ENCODE data around the gene PNPLA2. TPM values are rescaled to one million over a fixed set of nuclear protein-coding genes. Genes with fewer than 3 reads are reported as not detected.

Gene PNPLA2
- total RNA-seq, 1 experiment from 2014 or later, result 40.2 TPM

DNA sequence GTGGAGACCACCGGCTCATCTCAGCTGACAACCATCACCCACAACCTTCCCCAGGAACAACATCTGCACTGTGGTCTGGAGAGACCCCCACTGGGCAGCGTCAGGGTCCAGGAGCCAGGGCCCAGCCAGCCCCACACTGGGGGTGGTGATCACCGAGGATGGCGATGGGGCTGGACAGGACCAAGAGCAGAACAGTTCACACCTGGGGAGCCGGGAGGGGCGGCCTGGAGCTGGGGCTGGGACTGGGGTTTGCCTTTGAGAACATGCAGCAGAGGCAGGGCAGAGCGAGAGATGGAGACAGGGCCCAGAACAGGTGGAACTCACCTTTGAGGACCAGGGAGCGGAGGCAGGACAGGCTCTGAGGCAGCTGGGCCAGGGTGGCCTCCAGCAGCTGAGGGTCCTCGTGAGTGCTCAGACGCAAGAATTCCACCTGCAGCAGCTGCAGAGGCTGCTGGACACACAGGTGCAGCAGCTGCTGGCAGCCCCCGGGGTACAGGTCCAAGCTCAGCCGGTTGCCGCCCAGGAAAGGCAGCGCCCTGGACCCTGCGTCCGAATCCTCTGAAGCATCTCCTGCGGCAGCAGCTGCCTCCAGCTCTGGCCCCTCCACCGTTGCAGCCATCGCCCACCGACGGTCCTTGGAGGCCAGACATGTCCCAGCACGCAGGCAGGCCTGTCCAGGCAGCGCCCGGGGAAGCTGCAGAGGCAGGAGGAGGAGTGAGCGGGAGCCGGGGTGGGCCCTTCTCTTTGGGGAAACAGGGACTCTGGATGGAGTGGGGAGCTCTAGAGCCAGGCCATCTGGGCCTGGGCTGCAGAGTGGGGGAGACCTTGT lies 14.7 kb upstream of the PNPLA2 start:
- Histone ChIP-seq H3K9ac (ENCODE audit: low read length) (no peak overlapping the region), H3K4me2 (ENCODE audit: low read length) (peak overlapping the region; percentile 98), H3K79me2 (ENCODE audit: low read length) (peaks cover 16% of the 10 kb centered on the region), H3K27me3 (ENCODE audit: low read length) (no peaks in the 10 kb centered on the region), H3F3A (ENCODE audit: low read length, unreplicated experiment) (no peaks in the 10 kb centered on the region), H3K9me3 (ENCODE audit: low read length) (no peaks in the 10 kb centered on the region), H3K27ac (ENCODE audit: low read length) (no peak overlapping the region), H2AFZ (ENCODE audit: low read length) (no peak overlapping the region), H4K20me1 (ENCODE audit: low read length) (no peaks in the 10 kb centered on the region), H3K4me3 (ENCODE audit: low read length) (peak overlapping the region; percentile 70), H3K9me2 (replicated peaks; ENCODE audit: low read length) (no peaks in the 10 kb centered on the region), H3K4me1 (ENCODE audit: insufficient read depth, low read length) (peaks cover 15% of the 10 kb centered on the region), H3K36me3 (ENCODE audit: low read depth, low read length) (no peaks in the 10 kb centered on the region)
- no peak for DNase-seq
- intact Hi-C loops (cut with micrococcal nuclease), result no loop called here
- TF ChIP-seq, protein P1, sequence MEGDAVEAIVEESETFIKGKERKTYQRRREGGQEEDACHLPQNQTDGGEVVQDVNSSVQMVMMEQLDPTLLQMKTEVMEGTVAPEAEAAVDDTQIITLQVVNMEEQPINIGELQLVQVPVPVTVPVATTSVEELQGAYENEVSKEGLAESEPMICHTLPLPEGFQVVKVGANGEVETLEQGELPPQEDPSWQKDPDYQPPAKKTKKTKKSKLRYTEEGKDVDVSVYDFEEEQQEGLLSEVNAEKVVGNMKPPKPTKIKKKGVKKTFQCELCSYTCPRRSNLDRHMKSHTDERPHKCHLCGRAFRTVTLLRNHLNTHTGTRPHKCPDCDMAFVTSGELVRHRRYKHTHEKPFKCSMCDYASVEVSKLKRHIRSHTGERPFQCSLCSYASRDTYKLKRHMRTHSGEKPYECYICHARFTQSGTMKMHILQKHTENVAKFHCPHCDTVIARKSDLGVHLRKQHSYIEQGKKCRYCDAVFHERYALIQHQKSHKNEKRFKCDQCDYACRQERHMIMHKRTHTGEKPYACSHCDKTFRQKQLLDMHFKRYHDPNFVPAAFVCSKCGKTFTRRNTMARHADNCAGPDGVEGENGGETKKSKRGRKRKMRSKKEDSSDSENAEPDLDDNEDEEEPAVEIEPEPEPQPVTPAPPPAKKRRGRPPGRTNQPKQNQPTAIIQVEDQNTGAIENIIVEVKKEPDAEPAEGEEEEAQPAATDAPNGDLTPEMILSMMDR (conservative IDR thresholded peaks at IDR 0.05; ENCODE audit: low read depth, low read length), result no peak
- TF ChIP-seq EZH2phosphoT487 (IDR thresholded peaks at IDR 0.05; ENCODE audit: borderline replicate concordance, low read length), result no peak
- TF ChIP-seq EZH2 (IDR thresholded peaks at IDR 0.05; ENCODE audit: low read length, unreplicated experiment), result no peak
- CTCF ChIA-PET, result no interaction called here
- BruUV-seq (replicated peaks), result no TSS peak
- ATAC-seq, result no peak
- POLR2A ChIA-PET (ENCODE audit: unreplicated experiment), result no interaction called here

GRCh38 chr11:804599-804964 lies 14.1 kb upstream of the PNPLA2 start:
- CTCF ChIA-PET, result no interaction called here
- peaks cover 18% of the 10 kb centered on the region for H3K79me2 ChIP-seq (ENCODE audit: low read length)
- intact Hi-C loops (cut with micrococcal nuclease), result no loop called here

More at GRCh38 chr11:804599-804964, 14.1 kb upstream of the PNPLA2 start:
- no peaks in the 10 kb centered on the region for H3K36me3 ChIP-seq (ENCODE audit: low read depth, low read length)
- no peaks in the 10 kb centered on the region for H3F3A ChIP-seq (ENCODE audit: low read length, unreplicated experiment)
- DNase-seq, result no peak
- no peak overlapping the region for H3K27ac ChIP-seq (ENCODE audit: low read length)
- no peak for TF ChIP-seq EZH2 (IDR thresholded peaks at IDR 0.05; ENCODE audit: low read length, unreplicated experiment)
- no peak for TF ChIP-seq EZH2phosphoT487 (IDR thresholded peaks at IDR 0.05; ENCODE audit: borderline replicate concordance, low read length)
- TF ChIP-seq, protein P1 (conservative IDR thresholded peaks at IDR 0.05; ENCODE audit: low read depth, low read length), result no peak
- peak overlapping the region; percentile 67 for H2AFZ ChIP-seq (ENCODE audit: low read length)
- H3K9me3 ChIP-seq (ENCODE audit: low read length), result no peaks in the 10 kb centered on the region
- peak overlapping the region; percentile 70 for H3K4me3 ChIP-seq (ENCODE audit: low read length)
- H3K27me3 ChIP-seq (ENCODE audit: low read length), result no peaks in the 10 kb centered on the region
- H3K4me1 ChIP-seq (ENCODE audit: insufficient read depth, low read length), result peaks cover 15% of the 10 kb centered on the region
- peak overlapping the region; percentile 98 for H3K4me2 ChIP-seq (ENCODE audit: low read length)
- no peaks in the 10 kb centered on the region for H3K9me2 ChIP-seq (replicated peaks; ENCODE audit: low read length)
- ATAC-seq, result no peak
- POLR2A ChIA-PET (ENCODE audit: unreplicated experiment), result no interaction called here
- no TSS peak for BruUV-seq (replicated peaks)
- no peaks in the 10 kb centered on the region for H4K20me1 ChIP-seq (ENCODE audit: low read length)
- H3K9ac ChIP-seq (ENCODE audit: low read length), result peak overlapping the region; percentile 69

Measured in PC-3 (cell line).